Esophagus squamous epithelium (tissue), 4 donors: ENCODE data around the gene PLSCR5.

ENCODE experiments used
- POLR2A ChIP-seq, 4 donors: fragments of 450-650 bp; IDR thresholded peaks; one replicate each; pipeline ENCODE4 v1.6.1; 2017; ENCODE audit warnings: antibody characterized with exemption in 4 of 4, mild to moderate bottlenecking in 4 of 4, moderate library complexity in 3 of 4
- TF ChIP-seq, protein P1 (sequence below), 6 experiments: fragments of 450-650 bp in 4 of 6; fragments of 200-600 bp in 2 of 6; sonication (generic) in 2 of 6; IDR thresholded peaks; one replicate each; pipeline ENCODE4 v1.5.1; 2016 to 2019; ENCODE audit warnings: antibody characterized with exemption in 6 of 6, mild to moderate bottlenecking in 4 of 6, moderate library complexity in 4 of 6

DNA sequence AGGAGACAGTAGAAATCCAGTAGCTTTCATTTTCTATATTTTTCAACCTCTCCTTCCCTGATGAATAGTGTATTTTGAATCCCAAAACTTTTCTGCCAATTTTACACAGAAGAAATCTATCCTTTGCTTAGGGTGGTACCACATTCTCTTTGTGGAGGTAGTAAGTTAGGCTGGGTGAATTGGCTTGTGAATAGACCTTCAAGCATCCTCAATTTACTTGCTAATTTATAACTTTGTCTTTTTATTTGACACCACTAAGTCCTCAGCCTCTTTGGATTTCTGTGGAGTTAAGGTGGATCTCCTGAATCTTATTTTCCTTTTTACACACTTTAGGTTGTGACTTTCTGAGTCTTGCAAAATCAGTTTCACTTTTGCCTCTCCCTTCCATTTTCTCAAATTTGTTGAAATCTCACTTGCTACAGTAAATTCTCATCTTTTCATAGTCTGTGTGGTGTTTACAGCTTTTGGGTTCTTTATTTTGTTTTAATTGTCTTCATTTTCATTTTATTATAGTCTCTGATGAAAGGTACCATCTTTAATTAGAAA is 55.0 kb downstream of the PLSCR5 start:
- TF ChIP-seq, protein P1, sequence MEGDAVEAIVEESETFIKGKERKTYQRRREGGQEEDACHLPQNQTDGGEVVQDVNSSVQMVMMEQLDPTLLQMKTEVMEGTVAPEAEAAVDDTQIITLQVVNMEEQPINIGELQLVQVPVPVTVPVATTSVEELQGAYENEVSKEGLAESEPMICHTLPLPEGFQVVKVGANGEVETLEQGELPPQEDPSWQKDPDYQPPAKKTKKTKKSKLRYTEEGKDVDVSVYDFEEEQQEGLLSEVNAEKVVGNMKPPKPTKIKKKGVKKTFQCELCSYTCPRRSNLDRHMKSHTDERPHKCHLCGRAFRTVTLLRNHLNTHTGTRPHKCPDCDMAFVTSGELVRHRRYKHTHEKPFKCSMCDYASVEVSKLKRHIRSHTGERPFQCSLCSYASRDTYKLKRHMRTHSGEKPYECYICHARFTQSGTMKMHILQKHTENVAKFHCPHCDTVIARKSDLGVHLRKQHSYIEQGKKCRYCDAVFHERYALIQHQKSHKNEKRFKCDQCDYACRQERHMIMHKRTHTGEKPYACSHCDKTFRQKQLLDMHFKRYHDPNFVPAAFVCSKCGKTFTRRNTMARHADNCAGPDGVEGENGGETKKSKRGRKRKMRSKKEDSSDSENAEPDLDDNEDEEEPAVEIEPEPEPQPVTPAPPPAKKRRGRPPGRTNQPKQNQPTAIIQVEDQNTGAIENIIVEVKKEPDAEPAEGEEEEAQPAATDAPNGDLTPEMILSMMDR (IDR thresholded peaks at IDR 0.05) = no peak
- TF ChIP-seq POLR2A (IDR thresholded peaks at IDR 0.05) = no peak
